ENCODE data around the gene SLC22A12. TPM values are rescaled to one million over a fixed set of nuclear protein-coding genes. Genes with fewer than 3 reads are reported as not detected.

Gene SLC22A12
- total and polyA plus RNA-seq, 2 of the 8 experiments (the other 6 are each of a cell fraction or from before 2014, with no cell fraction given): not detected

GRCh38 chr11:64647019-64647779 lies 56.2 kb downstream of the SLC22A12 start:
- Histone ChIP-seq H2BK15ac (ENCODE audit: low read length) (no peak overlapping the region), H3K18ac (ENCODE audit: extremely low read depth, low read length) (no peak overlapping the region), H2BK120ac (replicated peaks; ENCODE audit: low read depth, low read length) (no peak overlapping the region), H2BK12ac (ENCODE audit: low read depth, low read length) (no peak overlapping the region), H3K9me3 (ENCODE audit: insufficient read depth in 2 of 2, low read depth in 1 of 2, low read length in 1 of 2) (no peaks in the 10 kb centered on the region), H3K79me2 (ENCODE audit: control insufficient read depth in 1 of 2, insufficient read depth in 2 of 2, low read length in 2 of 2) (no peaks in the 10 kb centered on the region), H3K9ac (replicated peaks in 1 of 4; ENCODE audit: extremely low read depth in 1 of 4, low read depth in 3 of 4, low read length in 3 of 4) (no peak overlapping the region), H3K4me1 (replicated peaks in 1 of 4; ENCODE audit: control insufficient read depth in 3 of 4, insufficient read depth in 4 of 4, low read length in 3 of 4) (peaks cover 4 to 21% (median 11%) of the 10 kb centered on the region in 4 experiments), H3K56ac (replicated peaks; ENCODE audit: insufficient read length, low read depth, low read length) (no peak overlapping the region), H2AFZ (ENCODE audit: low read length) (no peak overlapping the region), H3K27ac (ENCODE audit: low read depth, low read length) (no peak overlapping the region), H4K8ac (ENCODE audit: extremely low read depth, insufficient read depth, low read length) (no peak overlapping the region), H2BK5ac (ENCODE audit: low read depth, low read length) (no peak overlapping the region), H3K36me3 (ENCODE audit: control insufficient read depth in 2 of 4, insufficient read depth in 4 of 4, low read length in 3 of 4) (peaks cover 0 to 2% (median 0%) of the 10 kb centered on the region in 4 experiments; a peak in 1 of 8 replicates), H4K20me1 (replicated peaks in 1 of 2; ENCODE audit: control insufficient read depth in 1 of 2, insufficient read depth in 2 of 2, low read length in 2 of 2) (peaks cover 0 to 5% of the 10 kb centered on the region in 2 experiments), H2AK5ac (ENCODE audit: low read depth, low read length) (no peak overlapping the region), H3K4me3 (ENCODE audit: extremely low read depth in 1 of 4, insufficient read depth in 2 of 4, low read depth in 3 of 4, low read length in 4 of 4) (no peak overlapping the region), H3K14ac (ENCODE audit: insufficient read length) (no peak overlapping the region), H3K4me2 (ENCODE audit: insufficient read depth in 1 of 2, low read depth in 2 of 2, low read length in 2 of 2) (no peak overlapping the region), H2BK20ac (ENCODE audit: low read length) (no peak overlapping the region), H4K91ac (replicated peaks; ENCODE audit: insufficient read length, low read length) (no peak overlapping the region), H3K4ac (replicated peaks; ENCODE audit: insufficient read length, low read depth, low read length) (no peak overlapping the region), H3K27me3 (replicated peaks in 1 of 4; ENCODE audit: control insufficient read depth in 3 of 4, extremely low read depth in 1 of 4, insufficient read depth in 3 of 4, low read length in 3 of 4) (peaks cover 13 to 35% (median 27%) of the 10 kb centered on the region in 4 experiments), H3K23ac (ENCODE audit: insufficient read length) (no peak overlapping the region), H4K5ac (ENCODE audit: insufficient read length, low read depth, low read length) (no peak overlapping the region), H3K23me2 (ENCODE audit: low read depth, low read length) (peaks cover 14% of the 10 kb centered on the region), H3K79me1 (ENCODE audit: low read depth, low read length) (no peaks in the 10 kb centered on the region)
- CTCF ChIA-PET (ENCODE audit: partially characterized antibody): interaction anchor here (1.0 to 15.7 kb wide), 22 partner anchors 9 to 332 kb away, joined by 3 to 201 read pairs (median 5); no protein-coding TSS in a partner anchor
- POLR2A ChIA-PET (ENCODE audit: partially characterized antibody): interaction anchor here (0.9 to 1.1 kb wide), 2 partner anchors 81 to 89 kb away, joined by 3 to 5 read pairs; no protein-coding TSS in a partner anchor
- no peak for DNase-seq (ENCODE audit: low read depth in 1 of 2, low spot score in 2 of 2)
- no peak for FAIRE-seq
- no peak for TF ChIP-seq RBBP5 (IDR thresholded peaks at IDR 0.05; ENCODE audit: borderline replicate concordance, low read depth, low read length)
- TF ChIP-seq NRF1 (IDR thresholded peaks at IDR 0.05; ENCODE audit: low read depth, low read length): no peak
- TF ChIP-seq PHF8 (conservative IDR thresholded peaks at IDR 0.05; ENCODE audit: low read depth, low read length): no peak
- TF ChIP-seq GTF2F1 (IDR thresholded peaks at IDR 0.05; ENCODE audit: borderline replicate concordance, low read depth, low read length): no peak
- no peak for TF ChIP-seq SP2 (IDR thresholded peaks at IDR 0.05; ENCODE audit: low read length)
- no peak for TF ChIP-seq TAF7 (optimal IDR thresholded peaks at IDR 0.05; ENCODE audit: borderline replicate concordance, low read depth, low read length)
- TF ChIP-seq EGR1 (IDR thresholded peaks at IDR 0.05; ENCODE audit: borderline replicate concordance, low read depth, low read length): no peak
- 82% methylated on average over 9 of the region's 9 CpGs; no CpG with 5 or more reads in 1 of the 2 experiments for WGBS, 2 experiments (ENCODE audit: extremely low coverage in 1 of 2, insufficient coverage in 1 of 2, insufficient read length in 1 of 2, insufficient replicate concordance in 2 of 2, low coverage in 1 of 2, low lambda C conversion rate in 2 of 2, missing lambda C conversion rate in 1 of 2)

All from H1 (cell line).